Activated naive CD4-positive, alpha-beta T cell treated with anti-CD3 and anti-CD28 coated beads, Interleukin-2, amount 10 ng/mL, durations not matched to agents 5 hours and 36 hours (primary cell): ENCODE measurements around the gene HPD. TPM values are rescaled to one million over a fixed set of nuclear protein-coding genes. Genes with fewer than 3 reads are reported as not detected.

Source experiments
- total RNA-seq, 2 experiments: library from RNA; stranded (reverse); gene quantifications; one replicate each; pipeline ENCODE4 v1.2.3, GENCODE V29; 2021

The HPD gene
- total RNA-seq = not detected

DNA sequence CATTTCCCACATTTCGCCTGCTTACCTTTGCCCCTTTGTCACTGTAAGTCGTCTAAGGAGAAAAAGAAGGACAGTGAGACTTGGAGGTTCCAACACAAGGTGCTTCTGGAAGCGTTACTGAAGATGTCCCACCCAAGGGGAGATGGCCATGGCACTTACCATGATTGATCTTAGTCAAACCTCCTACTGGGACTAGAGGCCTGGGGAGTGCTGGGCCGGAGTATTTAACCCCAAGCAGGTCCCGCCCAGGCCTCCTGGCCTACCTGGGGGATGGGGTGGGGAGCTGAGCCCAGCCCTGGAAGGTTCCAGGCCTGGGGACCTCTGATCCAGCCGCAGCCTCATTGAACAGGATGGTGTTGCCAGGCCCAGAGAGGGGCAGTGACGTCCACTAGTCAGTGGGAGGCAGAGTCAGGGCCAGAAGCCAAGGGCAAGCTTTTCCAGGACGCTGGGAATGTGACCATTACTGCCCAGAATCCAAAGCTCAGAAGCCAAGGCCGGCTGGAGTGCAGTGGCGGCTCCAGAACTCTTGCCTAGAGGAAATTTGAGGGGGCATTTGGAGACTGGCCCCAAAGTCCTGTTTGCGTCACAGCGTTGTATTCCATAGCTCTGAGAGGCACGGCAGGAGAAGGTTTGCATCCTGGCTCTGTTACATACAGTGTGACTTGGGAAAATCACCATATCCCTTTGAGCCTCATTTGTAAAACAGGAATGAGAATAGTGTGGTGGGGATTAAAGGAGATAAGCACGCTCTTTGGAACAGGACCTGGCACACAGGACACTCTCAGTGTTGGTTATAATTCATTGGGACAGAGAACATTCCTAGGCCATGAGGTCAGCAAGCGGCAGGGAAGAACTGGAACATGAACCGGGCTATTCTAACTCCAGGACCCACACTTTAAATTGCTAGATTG is at the start of gene HPD:
Gene HPD (minus strand): TSS at position 198 of the 911 bp plus-strand sequence. CDS start 36 bp downstream, at position 162.

DNA sequence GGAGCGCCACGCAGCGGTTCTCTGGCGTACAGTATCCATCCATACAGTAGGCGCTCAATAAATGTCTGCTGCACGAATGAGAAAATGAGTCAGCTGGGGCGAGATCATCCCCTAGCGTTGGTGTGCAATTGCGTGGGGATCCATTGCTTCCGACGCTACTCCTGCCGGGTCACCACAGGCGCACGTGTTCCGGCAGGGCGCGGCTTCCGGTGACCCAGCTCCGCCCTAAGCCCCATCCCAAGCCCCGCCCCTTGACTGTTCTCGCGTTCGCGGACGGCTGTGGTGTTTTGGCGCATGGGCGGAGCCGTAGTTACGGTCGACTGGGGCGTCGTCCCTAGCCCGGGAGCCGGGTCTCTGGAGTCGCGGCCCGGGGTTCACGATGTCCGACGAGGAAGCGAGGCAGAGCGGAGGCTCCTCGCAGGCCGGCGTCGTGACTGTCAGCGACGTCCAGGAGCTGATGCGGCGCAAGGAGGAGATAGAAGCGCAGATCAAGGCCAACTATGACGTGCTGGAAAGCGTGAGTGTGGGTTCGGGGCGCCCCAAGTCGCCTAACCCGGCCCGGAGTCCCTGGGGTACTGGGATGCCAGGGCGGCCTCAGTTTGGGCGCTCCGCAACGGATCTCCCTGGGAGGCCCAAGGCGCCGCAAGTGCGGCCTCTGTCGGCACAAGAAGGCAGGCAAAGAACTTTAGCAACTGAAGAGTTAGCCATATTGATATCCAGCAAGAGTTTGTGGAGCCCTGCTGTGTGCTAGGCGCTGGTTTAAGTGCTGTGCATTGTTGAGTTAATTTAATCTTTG is 30.0 kb upstream of the HPD start, which contains the start of gene PSMD9:
Gene PSMD9 (plus strand): TSS at position 313 of the 796 bp plus-strand sequence. CDS start 67 bp downstream, at position 380.

GRCh38 chr12:121803861-121804416 is 54.7 kb downstream of the HPD start, which contains the start of gene SETD1B:
TSS of gene SETD1B (plus strand) at chr12:121804009. CDS start at chr12:121804738, 729 bp downstream.

DNA sequence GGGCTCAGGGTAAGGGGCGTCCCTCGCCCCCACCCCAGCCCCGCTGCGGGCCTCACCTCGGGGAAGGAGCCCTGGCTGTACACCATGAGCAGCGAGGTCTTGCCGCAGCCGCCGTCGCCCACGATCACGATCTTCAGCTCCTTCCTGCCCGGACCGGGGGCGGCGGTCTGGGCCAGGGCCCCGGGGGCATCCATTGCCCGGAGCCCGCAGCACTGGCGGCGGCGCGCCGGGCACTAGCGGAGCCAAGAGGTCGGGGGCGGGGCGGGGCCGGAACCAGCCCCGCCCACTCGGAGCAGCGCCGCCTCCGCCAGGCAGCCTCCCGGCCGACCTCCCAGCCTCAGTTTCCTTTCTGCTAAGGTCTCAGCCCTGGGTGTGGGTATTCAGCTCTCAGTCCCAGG is 65.2 kb downstream of the HPD start, which contains the start of gene RHOF:
Gene RHOF (minus strand): TSS at position 249 of the 398 bp plus-strand sequence. CDS start 55 bp downstream, at position 194.

Other genes starting within 250 kb of the HPD start
- gene ORAI1, start 232.3 kb downstream of the HPD start, total RNA-seq = 10 to 100 TPM; 80.3 to 80.6 TPM
- 1 to 10 TPM; 3.3 to 4.7 TPM for gene MORN3, start 189.2 kb downstream of the HPD start, total RNA-seq
- 1 to 10 TPM; 6.7 TPM for gene TMEM120B, start 146.1 kb downstream of the HPD start, total RNA-seq
- 100 to 1,000 TPM; 153 to 159 TPM for gene RHOF, start 65.2 kb downstream of the HPD start, total RNA-seq
- gene SETD1B, start 54.9 kb downstream of the HPD start, total RNA-seq = 10 to 100 TPM; 30.0 to 30.1 TPM
- gene PSMD9, start 29.9 kb upstream of the HPD start, total RNA-seq = 10 to 100 TPM; 66.0 to 67.5 TPM
- gene CFAP251, start 59.7 kb upstream of the HPD start, total RNA-seq = 1 to 10 TPM; 1.2 to 1.6 TPM
- 1 to 10 TPM; 8.7 to 9.7 TPM for gene BCL7A, start 163.0 kb upstream of the HPD start, total RNA-seq
- 10 to 100 TPM; 52.0 to 54.8 TPM for gene MLXIP, start 219.9 kb upstream of the HPD start, total RNA-seq